GM19238 (cell line): Measurements from ENCODE around the gene ZNF776.
"Not testable (repeated sequence)": the region's sequence is repeated elsewhere in the genome, so short reads cannot be mapped to it uniquely, and the experiment has no call there.

Source experiments
- DNase-seq: peaks from one replicate; pipeline ENCODE4 v3.0.0; 2011; ENCODE audit warnings: low spot score; ENCODE audit not compliant: insufficient read length

ZNF776 gene

GRCh38 chr19:57776764-57777296, 30.2 kb downstream of the ZNF776 start:
- DNase-seq = no peak

- DNase-seq = no peak
Observed at GRCh38 chr19:57778336-57778735, 31.7 kb downstream of the ZNF776 start.

- DNase-seq = no peak
Observed at GRCh38 chr19:57779220-57779845, 32.7 kb downstream of the ZNF776 start.

- DNase-seq = no peak
Observed at GRCh38 chr19:57786286-57786685, 39.7 kb downstream of the ZNF776 start.

GRCh38 chr19:57786906-57787305, 40.3 kb downstream of the ZNF776 start:
- no peak for DNase-seq

- DNase-seq = no peak
Observed at GRCh38 chr19:57788114-57788692, 41.6 kb downstream of the ZNF776 start.

- no peak for DNase-seq
Observed at GRCh38 chr19:57789288-57789687, 42.7 kb downstream of the ZNF776 start.

GRCh38 chr19:57796580-57796979, 50.0 kb downstream of the ZNF776 start:
- not testable (repeated sequence) for DNase-seq

GRCh38 chr19:57800696-57801095, 54.1 kb downstream of the ZNF776 start:
- DNase-seq = no peak

GRCh38 chr19:57802269-57802668, 55.7 kb downstream of the ZNF776 start:
- DNase-seq = no peak

GRCh38 chr19:57803265-57803593, 56.6 kb downstream of the ZNF776 start:
- no peak for DNase-seq

- DNase-seq = no peak
Observed at GRCh38 chr19:57803594-57804325, 57.1 kb downstream of the ZNF776 start.

- DNase-seq = no peak
Observed at GRCh38 chr19:57807541-57807940, 60.9 kb downstream of the ZNF776 start.
